Neural progenitor cell (in vitro differentiated cells): Measurements from ENCODE around the gene TRAF4.

Experiments
- CTCF ChIP-seq: fragments of 200-600 bp; sonication (generic); IDR thresholded peaks from 2 replicates; pipeline ENCODE4 v1.5.1; 2017; ENCODE audit warnings: antibody characterized with exemption, mild to moderate bottlenecking
- EZH2 ChIP-seq: fragments of 200-600 bp; sonication (generic); IDR thresholded peaks from 2 replicates; pipeline ENCODE4 v1.6.1; 2017; ENCODE audit warnings: antibody characterized with exemption, mild to moderate bottlenecking, moderate library complexity

- TF ChIP-seq CTCF (no peak), EZH2 (no peak)
Measured at GRCh38 chr17:28777178-28777577, 33.4 kb downstream of the TRAF4 start.
